NCI-H1417 (cell line): Measurements from ENCODE around the gene EGFL8.
"Not testable (repeated sequence)": the region's sequence is repeated elsewhere in the genome, so short reads cannot be mapped to it uniquely, and the experiment has no call there.

Experiments used
- DNase-seq, 3 experiments: peaks; one replicate each; lab custom pipeline; 2025; lab: John Stamatoyannopoulos, UW

EGFL8 gene

DNA sequence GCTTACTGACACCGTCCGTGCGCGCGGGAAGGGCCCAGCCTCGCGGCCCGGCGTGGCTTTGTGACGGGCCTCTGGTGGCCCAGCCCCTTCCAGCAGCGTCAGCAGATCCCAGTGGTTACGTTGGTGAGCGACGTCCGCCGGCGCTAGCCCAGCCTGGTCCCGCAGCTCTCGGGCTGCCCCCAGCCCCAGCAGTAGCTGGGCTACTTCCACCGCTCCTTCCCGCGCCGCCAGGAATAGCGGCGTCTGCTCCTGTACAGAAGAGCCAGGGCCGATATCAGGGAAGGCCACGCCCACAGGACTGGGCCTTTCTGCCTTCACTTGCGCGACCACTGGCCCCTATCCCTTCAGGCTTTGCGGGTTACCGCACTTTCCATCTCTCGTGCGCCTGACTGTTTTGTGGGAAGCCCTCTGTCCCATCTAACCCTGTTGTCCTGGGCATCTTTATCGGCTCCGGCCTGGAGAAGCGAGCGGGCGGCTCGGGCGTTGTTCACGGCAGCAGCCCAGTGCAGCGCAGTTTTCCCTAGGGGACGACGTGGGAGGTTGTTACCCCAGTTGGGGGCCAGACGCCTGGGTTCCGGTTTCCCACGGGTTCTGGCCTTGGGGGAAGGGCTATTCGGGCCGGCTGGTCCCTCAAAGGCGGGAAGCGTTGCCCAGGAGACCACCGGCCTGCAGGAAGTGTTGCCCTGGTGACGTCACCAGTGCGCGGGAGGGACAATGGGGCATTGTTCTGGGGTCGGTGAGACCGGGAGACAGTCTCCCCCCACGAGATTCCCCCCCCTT lies 31.7 kb downstream of the EGFL8 start:
- peak; percentile 62 to 96 (median 91) for DNase-seq

DNA sequence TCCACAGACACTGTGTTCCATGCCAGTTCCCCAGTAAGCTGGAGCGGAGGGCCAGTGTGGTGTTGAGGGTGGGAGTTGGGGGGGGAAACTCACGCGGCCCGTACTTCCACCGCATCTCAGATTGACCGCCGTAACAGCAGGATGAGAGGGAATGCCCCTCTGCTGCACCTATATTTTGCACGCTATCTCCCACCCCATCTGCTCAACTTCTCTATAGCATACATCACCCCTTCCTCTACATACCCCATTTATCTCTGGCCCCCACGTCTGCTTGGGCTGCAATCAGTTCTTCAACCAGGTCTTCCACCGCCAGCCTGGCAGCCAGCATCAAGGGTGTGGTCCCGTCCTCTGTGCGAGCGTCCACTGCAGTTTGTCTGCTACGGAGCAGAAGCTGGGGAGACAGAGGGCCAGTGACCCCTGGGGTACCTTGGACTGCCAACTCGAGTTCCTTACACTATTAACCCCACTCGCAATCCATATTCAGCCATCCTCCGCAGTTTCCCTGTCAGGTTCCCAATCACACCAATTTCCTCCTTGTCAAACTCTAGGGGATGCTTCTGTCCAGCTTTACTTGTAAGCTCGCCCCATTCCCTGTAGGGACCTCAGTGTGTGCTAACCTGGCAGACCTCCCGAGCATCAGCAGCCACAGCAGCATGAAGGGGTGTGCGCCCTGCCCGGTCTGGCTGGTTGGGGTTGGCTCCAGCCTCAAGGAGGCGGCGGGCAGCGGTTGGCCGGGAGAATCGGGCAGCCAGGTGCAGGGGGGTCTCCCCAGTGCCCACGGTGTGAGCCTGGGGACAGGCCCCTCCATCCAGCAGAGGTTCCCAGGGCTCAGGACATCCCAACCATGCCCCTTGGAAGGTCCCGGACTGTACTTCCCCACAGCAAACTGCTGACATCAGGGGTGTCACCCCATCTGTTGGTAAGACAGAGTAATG lies 32.6 kb downstream of the EGFL8 start:
- peak in 2 of 3 experiments; percentile 77 to 78 for DNase-seq

DNA sequence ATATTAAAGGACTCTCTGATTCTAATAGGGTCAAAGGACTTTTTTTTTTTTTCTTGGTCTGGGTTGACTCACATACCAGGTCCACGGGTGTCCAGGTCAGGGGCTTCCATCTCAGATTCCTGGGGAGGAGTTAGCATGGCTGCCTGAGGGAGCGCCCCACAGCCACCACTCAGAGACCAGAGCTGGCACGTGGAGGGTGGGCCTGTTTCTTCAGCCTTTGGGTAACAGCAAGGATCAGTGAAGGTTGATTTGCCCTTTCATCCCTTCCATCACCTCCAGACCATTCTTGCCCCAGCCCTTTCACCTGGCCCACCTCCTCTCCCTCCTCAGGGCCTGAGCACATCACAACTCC lies 33.9 kb downstream of the EGFL8 start:
- DNase-seq: no peak

DNA sequence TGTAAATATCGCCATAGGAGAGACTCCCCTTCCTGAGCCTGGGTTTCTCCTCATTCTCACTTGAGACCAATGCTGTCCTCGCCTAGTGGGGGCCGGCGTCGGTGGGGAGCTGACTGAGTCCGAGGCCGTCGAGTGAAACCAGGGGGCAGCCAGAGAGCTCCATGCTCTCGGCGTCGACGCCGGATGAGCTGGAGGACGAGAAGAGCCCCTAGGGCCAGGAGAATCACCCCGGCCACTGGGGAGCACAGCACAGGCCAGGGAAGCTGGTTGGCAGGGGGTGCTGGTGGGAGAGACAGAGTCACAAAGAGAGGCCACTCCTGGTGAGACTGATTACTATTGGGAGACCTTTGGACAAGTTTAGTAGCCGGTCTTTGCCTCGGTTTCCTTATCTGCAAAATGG lies 34.5 kb downstream of the EGFL8 start:
- no peak for DNase-seq

DNA sequence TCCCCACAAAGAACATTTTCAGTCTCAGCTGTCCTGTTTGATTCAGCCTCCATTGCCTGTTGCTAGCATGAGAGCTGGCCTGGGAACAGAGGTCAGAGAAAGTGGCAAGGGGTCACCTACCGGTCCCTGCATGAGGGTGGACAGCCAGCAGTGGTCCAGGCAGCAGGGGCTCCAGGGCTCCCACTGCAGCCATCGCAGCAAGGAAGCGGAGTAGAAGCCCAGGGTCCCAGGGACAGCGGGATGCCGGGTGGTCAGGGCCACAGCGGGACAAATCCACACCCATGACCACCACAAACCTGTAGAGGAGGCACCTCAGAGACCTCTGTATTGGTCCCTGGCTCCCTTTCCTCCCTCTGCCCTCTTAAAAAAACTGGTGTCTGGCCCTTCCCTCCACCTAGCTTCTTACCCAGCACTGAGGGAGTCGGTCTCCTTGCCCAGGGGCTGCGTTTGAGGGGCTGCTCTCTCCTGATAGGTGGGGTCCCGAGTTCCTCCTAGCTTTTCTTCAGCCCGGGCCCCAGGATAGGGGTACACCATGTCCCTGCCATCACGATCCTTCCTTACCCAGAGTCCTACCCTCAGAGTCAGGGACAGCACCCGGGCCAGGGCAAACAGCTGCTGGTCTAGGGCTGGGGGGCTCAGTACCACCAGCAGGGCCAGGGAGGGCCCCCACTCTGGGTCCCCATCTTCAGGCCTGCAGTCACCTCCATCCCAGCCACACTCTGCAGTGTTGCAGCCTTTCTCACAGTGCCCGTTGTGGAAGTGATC lies 36.5 kb downstream of the EGFL8 start:
- no peak for DNase-seq

DNA sequence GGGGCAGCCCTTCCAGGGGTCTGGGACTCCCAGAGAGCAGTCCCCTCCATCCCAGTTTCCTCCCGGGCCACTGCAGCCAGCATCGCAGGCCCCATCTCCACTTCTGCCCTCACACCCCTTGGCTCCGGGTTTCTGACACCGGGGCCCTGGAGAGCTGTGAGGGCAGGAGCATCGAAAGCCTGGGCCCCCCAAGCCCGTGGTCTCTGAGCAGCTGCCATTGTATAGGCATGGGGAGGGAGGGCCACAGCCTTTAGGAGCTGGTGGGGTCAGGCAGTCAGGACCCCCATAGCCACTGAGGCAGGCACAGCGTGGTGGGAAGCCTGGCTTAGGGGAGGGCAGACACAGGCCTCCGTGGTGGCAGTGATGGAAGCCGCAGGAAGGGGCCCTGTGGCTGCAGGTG lies 37.8 kb downstream of the EGFL8 start:
- DNase-seq: no peak

DNA sequence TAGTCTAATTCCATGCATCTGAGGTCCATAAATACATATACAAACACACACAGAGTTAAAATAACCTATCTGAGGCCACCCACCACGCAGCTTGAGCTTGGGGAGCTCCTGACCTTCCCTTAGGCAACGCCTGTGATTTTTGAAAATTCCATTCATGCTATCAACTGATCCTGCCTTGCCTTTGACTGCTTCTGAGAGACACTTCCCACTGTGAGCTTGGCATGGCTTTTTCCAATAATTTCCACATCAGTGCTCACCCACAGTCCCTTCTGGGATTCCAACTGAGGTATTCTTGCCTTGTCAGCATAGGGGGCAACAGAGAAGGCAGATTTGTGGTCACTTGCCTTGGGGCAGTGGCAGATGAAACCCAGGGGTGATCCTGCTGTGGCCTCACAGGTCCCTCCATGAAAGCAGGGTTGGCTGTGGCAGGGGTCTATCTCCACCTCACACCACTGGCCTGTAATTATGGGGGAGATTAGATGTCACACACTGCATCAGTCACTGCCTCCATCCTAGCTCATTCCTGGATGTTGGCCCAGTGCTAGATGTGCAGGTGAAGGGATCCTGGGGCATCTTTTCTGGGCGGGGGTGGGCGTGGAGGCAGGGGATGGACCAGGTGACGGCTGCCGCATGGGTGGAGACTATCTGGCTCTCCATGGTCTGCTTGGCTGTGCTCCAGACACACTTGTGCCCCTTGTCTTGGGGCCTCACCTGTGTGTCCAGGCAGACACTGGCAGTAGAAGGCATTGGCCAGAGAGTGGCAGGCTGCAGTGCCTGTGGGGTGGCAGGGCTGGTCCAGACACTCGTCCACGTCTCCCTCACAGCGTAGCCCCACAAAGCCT lies 39.3 kb downstream of the EGFL8 start:
- DNase-seq: peak in 1 of 3 experiments; percentile 3

DNA sequence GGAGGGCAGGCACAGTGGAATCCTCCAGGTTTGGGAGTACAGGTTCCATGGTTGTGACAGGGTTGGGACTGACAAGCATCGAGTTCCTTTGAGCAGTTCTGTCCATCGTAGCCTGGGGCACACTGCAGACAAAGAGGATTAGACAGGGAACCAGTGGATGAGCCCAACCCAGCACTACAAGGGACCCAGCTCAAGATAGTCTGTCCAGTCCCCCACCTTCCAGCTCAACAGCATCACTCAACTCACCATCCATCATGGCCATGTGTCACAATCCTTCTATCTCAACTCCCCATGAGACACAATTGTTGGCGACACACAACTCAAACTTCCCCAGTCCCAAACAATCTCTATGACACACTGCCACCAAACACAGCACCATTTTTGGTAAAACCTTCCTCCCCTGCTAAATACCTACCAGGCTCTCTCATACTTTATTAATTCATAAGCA lies 39.9 kb downstream of the EGFL8 start:
- DNase-seq: no peak

DNA sequence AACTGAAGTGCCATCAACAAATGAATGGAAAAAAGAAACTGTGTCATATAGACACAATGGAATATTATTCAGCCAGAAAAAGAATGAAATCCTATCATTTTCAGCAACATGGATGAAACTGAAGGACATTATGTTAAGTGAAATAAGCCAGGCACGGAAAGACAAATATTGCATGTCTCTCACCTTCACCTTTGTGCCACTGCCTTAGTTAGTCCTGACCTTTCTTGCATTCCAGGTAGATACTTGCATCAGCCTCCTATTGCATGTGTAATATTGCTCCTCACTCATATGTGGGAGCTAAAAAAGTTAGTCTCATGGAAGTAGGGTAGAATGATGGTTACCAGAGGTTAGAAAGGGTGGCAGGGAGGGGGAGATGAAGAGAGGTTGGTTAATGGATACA lies 44.6 kb downstream of the EGFL8 start:
- DNase-seq: no peak

DNA sequence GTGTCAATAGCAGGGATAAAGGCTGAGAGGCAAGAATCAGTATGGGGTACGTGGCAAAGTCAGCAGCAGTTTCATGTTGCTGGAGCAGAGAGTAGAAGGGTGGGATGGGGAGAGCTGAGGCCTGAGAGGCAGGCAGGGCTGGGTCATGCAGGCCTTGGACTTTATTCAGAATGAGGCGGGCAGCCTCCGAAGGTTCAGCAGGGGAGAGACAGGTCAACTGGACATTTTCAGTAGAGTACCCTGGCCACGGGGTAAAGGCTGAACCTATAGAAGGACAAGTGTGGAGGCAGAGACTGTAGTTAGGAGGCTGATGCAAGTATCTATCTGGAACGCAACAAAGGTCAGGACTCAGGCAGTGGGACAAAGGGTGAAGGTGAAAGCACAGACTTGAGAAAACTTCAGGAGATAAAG lies 45.8 kb downstream of the EGFL8 start:
- no peak for DNase-seq

DNA sequence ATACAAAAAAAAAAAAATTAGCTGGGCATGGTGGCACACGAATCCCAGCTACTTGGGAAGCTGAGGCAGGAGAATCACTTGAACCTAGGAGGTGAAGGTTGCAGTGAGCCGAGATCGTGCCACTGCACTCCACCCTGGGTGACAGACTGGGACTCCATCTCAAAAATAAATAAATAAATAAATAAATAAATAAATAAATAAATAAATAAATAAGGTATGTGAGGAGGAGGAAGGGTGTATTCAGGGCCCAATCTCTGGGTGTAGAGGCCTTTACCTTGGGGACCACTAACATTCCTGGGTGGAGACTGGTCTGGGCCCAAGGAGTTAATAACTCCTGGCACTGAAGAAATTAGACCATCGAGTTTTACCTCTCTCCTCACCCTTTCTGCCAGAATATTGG lies 47.0 kb downstream of the EGFL8 start:
- DNase-seq: not testable (repeated sequence)

DNA sequence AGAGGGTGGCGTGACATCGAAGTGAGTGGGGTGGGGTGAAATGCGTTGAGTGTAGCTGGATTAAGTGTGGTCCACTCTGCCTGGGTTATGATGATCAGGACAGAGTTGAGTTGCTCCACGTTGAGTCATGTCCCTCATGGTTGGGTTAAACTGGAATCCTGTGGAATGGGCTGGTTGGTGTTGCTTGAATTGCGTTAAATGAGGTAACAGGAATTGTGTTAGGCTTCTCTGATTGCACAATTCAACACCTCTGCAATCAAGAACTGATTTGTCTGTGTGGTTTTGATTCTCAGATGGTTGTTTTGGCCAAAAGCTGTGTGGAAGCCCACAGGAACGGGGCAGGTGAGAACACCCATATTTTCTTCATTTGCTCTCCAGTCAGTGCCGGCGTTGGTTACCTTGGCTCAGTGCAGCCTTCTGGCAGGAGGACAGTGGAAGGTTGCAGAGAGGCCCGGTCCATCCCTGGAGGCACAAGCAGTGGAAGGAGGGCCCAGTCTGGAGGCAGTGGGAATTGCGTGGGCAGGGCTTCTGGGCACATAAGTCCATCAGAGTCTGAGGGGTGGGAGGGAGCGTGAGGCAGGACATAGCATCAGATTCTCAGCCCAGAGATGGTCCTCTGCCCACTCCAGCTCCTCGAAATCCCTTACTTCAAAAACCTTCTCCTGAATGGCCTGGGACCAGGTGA lies 47.8 kb downstream of the EGFL8 start:
- DNase-seq: no peak

DNA sequence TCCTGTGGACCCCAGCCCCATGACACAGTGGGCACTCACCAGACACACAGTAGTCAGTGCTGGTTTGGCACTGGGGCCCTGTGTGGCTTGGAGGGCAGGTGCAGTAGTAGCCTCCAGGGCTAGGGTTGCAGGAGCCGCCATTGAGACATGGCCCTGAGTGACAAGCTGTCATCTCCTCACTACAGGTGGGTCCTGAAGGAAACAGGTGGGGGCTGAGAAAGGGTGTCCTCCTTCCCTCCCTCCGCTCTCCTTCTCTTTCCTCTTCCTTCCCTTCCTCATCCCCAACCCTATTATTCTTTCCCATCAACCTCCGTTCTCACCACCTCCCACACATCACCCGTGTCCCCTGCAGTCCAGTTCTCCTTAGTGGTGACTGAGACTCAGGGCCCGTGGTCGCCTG lies 49.3 kb downstream of the EGFL8 start:
- DNase-seq: no peak

DNA sequence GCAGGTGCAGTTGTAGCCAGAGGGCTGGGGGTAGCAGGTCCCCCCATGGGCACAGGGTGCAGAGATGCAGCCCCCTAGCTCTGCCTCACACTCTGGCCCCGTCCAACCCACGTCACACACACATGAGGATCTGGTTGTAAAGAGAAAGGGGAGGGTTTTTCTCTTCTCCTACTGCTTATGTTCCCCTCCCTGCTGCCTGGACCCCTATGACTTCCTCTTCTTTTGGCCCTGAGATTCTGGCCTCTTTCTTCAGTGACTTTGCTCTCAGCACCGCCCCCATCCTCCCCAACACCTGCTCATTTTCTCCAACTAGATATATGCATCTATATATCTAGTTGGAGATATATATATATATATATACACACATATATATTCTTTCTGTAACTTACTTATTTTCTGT lies 49.7 kb downstream of the EGFL8 start:
- no peak for DNase-seq

DNA sequence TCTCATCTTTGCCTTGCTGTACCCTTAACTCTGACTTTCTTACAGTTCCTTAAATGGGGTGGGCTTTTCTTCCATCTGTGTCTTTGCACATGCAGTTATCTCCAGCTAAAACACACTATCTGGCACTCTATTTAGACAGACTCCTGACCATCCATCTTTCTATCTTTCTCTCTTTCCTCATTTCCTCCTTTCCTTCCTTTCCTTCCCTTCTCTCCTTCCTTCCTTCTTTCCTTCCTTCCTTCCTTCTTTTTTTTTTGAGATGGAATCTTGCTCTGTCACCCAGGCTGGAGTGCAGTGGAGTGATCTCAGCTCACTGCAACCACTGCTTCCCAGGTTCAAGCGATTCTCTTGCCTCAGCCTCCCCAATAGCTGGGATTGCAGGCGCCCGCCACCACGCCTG lies 51.2 kb downstream of the EGFL8 start:
- DNase-seq: no peak

DNA sequence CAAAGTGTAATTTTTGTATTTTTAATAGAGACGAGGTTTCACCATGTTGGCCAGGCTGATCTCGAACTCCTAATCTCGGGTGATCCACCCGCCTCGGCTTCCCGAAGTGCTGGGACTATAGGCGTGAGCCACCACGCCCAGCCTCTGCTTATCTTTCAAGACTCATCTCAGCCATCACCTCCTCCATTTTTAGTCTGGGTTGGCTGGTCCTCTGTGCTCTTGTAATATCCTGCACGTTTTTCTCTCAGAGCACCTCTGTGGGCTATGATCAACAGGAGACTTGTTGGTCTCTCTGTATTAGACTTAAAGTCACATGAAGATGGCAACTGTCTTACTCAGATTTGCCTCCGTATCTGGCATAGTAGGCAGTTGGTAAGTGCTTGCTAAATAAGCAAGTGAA lies 51.9 kb downstream of the EGFL8 start:
- DNase-seq: no peak

DNA sequence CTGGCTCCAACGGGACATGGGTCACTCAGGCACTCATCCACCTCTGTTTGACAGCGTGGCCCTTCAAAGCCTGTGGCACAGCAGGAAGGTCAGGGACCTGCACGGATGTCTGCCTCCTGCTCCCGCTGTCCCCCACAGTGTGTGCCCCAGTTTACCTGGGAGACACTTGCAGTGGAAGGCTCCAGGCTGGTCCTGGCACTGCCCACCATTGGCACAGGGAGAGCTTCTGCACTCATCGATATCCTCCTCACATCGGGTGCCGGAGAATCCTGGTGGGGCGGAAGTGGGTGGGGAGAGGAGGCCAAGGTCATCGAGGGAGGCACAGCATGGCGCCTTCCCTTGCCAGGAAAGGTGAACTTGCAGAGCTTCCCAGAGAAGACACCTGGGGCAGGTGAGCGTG lies 52.6 kb downstream of the EGFL8 start:
- DNase-seq: no peak
